H9 (cell line): ENCODE data around the gene LRIG1. TPM values are rescaled to one million over a fixed set of nuclear protein-coding genes. Genes with fewer than 3 reads are reported as not detected.

Experiments
- DNase-seq: peaks from one replicate; pipeline ENCODE4 v3.0.0-alpha.2; 2017
- H2AFZ ChIP-seq: one replicate; pipeline ENCODE4 v1.6.1; 2013; ENCODE audit warnings: mild to moderate bottlenecking, low read length, control low read depth, moderate library complexity
- H2AK5ac ChIP-seq: 2 replicates; pipeline ENCODE4 v1.6.1; 2013; ENCODE audit warnings: low read length, control low read depth, mixed read lengths; ENCODE audit not compliant: insufficient read length
- H2BK120ac ChIP-seq: one replicate; pipeline ENCODE4 v1.6.1; 2013; ENCODE audit warnings: low read depth, mild to moderate bottlenecking, low read length, control low read depth, inconsistent platforms; ENCODE audit not compliant: poor library complexity, severe bottlenecking
- H2BK12ac ChIP-seq: 2 replicates; pipeline ENCODE4 v1.6.1; 2013; ENCODE audit warnings: low read length, control low read depth, mixed read lengths, low read depth; ENCODE audit not compliant: insufficient read length
- H2BK15ac ChIP-seq: 2 replicates; pipeline ENCODE4 v1.6.1; 2013; ENCODE audit warnings: low read depth, low read length, control low read depth
- H2BK20ac ChIP-seq: one replicate; pipeline ENCODE4 v1.6.1; 2013; ENCODE audit warnings: low read depth, mild to moderate bottlenecking, low read length, control low read depth, inconsistent platforms; ENCODE audit not compliant: poor library complexity, severe bottlenecking
- H2BK5ac ChIP-seq: 2 replicates; pipeline ENCODE4 v1.6.1; 2013; ENCODE audit warnings: low read length, control low read depth, mixed read lengths; ENCODE audit not compliant: insufficient read length
- H3K14ac ChIP-seq: 2 replicates; pipeline ENCODE4 v1.6.1; 2013; ENCODE audit warnings: low read length, control low read depth; ENCODE audit not compliant: insufficient read depth
- H3K18ac ChIP-seq: 2 replicates; pipeline ENCODE4 v1.6.1; 2013; ENCODE audit warnings: low read depth, mild to moderate bottlenecking, mixed read lengths, low read length, control low read depth; ENCODE audit not compliant: insufficient read length
- H3K23ac ChIP-seq: 2 replicates; pipeline ENCODE4 v1.6.1; 2013; ENCODE audit warnings: low read length, control low read depth, mixed read lengths, low read depth; ENCODE audit not compliant: insufficient read length
- H3K23me2 ChIP-seq: 2 replicates; pipeline ENCODE4 v1.6.1; 2013; ENCODE audit warnings: low read depth, mild to moderate bottlenecking, mixed read lengths, low read length, control low read depth; ENCODE audit not compliant: insufficient read length, poor library complexity, severe bottlenecking
- H3K27ac ChIP-seq: 2 replicates; pipeline ENCODE4 v1.5.1; 2013; ENCODE audit warnings: low read length, control low read depth, mixed read lengths, low read depth; ENCODE audit not compliant: insufficient read length
- H3K27me3 ChIP-seq: 2 replicates; pipeline ENCODE4 v1.6.1; 2013; ENCODE audit warnings: low read length, control low read depth, inconsistent platforms; ENCODE audit not compliant: insufficient read depth
- H3K4ac ChIP-seq: 2 replicates; pipeline ENCODE4 v1.6.1; 2013; ENCODE audit warnings: low read depth, mild to moderate bottlenecking, control low read depth, inconsistent platforms, low read length, moderate library complexity
- H3K4me1 ChIP-seq: 2 replicates; pipeline ENCODE4 v1.6.1; 2013; ENCODE audit warnings: low read length, control low read depth, inconsistent platforms; ENCODE audit not compliant: insufficient read depth
- H3K4me2 ChIP-seq: 2 replicates; pipeline ENCODE4 v1.6.1; 2013; ENCODE audit warnings: low read length, control low read depth, mixed read lengths; ENCODE audit not compliant: insufficient read length, insufficient read depth
- H3K56ac ChIP-seq: 2 replicates; pipeline ENCODE4 v1.6.1; 2013; ENCODE audit warnings: low read depth, mild to moderate bottlenecking, mixed read lengths, low read length, control low read depth; ENCODE audit not compliant: insufficient read length
- H3K79me1 ChIP-seq: 2 replicates; pipeline ENCODE4 v1.6.1; 2013; ENCODE audit warnings: low read depth, mild to moderate bottlenecking, moderate library complexity, low read length, control low read depth, inconsistent platforms; ENCODE audit not compliant: insufficient read depth, poor library complexity, severe bottlenecking
- H3K79me2 ChIP-seq: 2 replicates; pipeline ENCODE4 v1.6.1; 2013; ENCODE audit warnings: low read length, control low read depth, inconsistent platforms; ENCODE audit not compliant: insufficient read depth
- H3K9ac ChIP-seq: 2 replicates; pipeline ENCODE4 v1.6.1; 2013; ENCODE audit warnings: low read length, control low read depth, mixed read lengths; ENCODE audit not compliant: insufficient read length; ENCODE audit errors: extremely low read depth
- H3K9me3 ChIP-seq: one replicate; pipeline ENCODE4 v1.6.1; 2013; ENCODE audit warnings: low read depth, low read length, inconsistent platforms; ENCODE audit not compliant: control insufficient read depth
- H3T11ph ChIP-seq: one replicate; pipeline ENCODE4 v1.6.1; 2013; ENCODE audit warnings: mild to moderate bottlenecking, low read length, control low read depth, inconsistent platforms
- H4K20me1 ChIP-seq: one replicate; pipeline ENCODE4 v1.6.1; 2013; ENCODE audit not compliant: control insufficient read depth, insufficient read length, insufficient read depth
- H4K5ac ChIP-seq: 2 replicates; pipeline ENCODE4 v1.6.1; 2013; ENCODE audit warnings: low read depth, mild to moderate bottlenecking, mixed read lengths, low read length, control low read depth; ENCODE audit not compliant: insufficient read length
- H4K8ac ChIP-seq: replicated peaks from 2 replicates; pipeline ENCODE4 v1.6.1; 2013; ENCODE audit warnings: low read length, control low read depth, mixed read lengths, low read depth; ENCODE audit not compliant: insufficient read length
- H4K91ac ChIP-seq: 2 replicates; pipeline ENCODE4 v1.6.1; 2013; ENCODE audit warnings: low read depth, mild to moderate bottlenecking, moderate library complexity, mixed read lengths, low read length, control low read depth; ENCODE audit not compliant: insufficient read length
- H3K27ac Mint-ChIP-seq, 3 experiments: 2 replicates in 2 of 3; 3 replicates in 1 of 3; pipeline ENCODE4 v1.8.0; 2020 to 2021; ENCODE audit warnings: mixed read lengths in 3 of 3, mild to moderate bottlenecking in 1 of 3, moderate library complexity in 1 of 3
- H3K27me3 Mint-ChIP-seq: 2 replicates; pipeline ENCODE4 v1.8.0; 2021; ENCODE audit warnings: low read depth, mild to moderate bottlenecking, moderate library complexity, mixed read lengths
- H3K36me3 Mint-ChIP-seq, 3 experiments: 2 replicates in 2 of 3; 3 replicates in 1 of 3; pipeline ENCODE4 v1.8.0; 2020 to 2021; ENCODE audit warnings: low read depth in 3 of 3, mixed read lengths in 3 of 3; ENCODE audit not compliant: insufficient read depth in 1 of 3
- H3K4me1 Mint-ChIP-seq, 2 experiments: 2 replicates each; pipeline ENCODE4 v1.8.0; 2020; ENCODE audit warnings: mixed read lengths in 2 of 2
- H3K4me3 Mint-ChIP-seq, 2 experiments: 2 replicates in 1 of 2; 3 replicates in 1 of 2; pipeline ENCODE4 v1.8.0; 2020 to 2021; ENCODE audit warnings: mild to moderate bottlenecking in 2 of 2, mixed read lengths in 2 of 2, moderate library complexity in 1 of 2
- H3K9me3 Mint-ChIP-seq, 2 experiments: 2 replicates in 1 of 2; 3 replicates in 1 of 2; pipeline ENCODE4 v1.8.0; 2020; ENCODE audit warnings: mild to moderate bottlenecking in 2 of 2, mixed read lengths in 2 of 2, moderate library complexity in 1 of 2
- CTCF ChIP-seq: fragments of 200-600 bp; sonication (generic); conservative IDR thresholded peaks from 3 replicates; pipeline ENCODE4 v1.8.0; 2021; ENCODE audit warnings: antibody characterized with exemption, mild to moderate bottlenecking
- WGBS: extraction: QIAGEN DNeasy Blood & Tissue Kit; methylation state at CpG from one replicate; pipeline ENCODE4 v1.1.7; 2013; ENCODE audit warnings: missing lambda C conversion rate, low lambda C conversion rate, mixed read lengths; ENCODE audit not compliant: insufficient read length; ENCODE audit errors: extremely low coverage; 5-methylcytosine and 5-hydroxymethylcytosine counted together
- total RNA-seq: library from RNA; stranded (reverse); gene quantifications from 2 replicates; pipeline ENCODE4 v1.2.1, GENCODE V29; 2021

Gene LRIG1
- total RNA-seq, 1 experiment from 2014 or later = 70.3 TPM

GRCh38 chr3:66508461-66508860, 7.6 kb upstream of the LRIG1 start:
- Histone ChIP-seq H3K18ac (no peak overlapping the region), H3K56ac (no peak overlapping the region), H3K79me2 (no peaks in the 10 kb centered on the region), H2BK20ac (no peak overlapping the region), H3K79me1 (no peaks in the 10 kb centered on the region), H2BK120ac (no peak overlapping the region), H4K91ac (no peak overlapping the region), H3K4me1 (peaks cover 2% of the 10 kb centered on the region; the same call in 1 of the 2 replicates), H4K20me1 (no peaks in the 10 kb centered on the region), H2BK12ac (no peak overlapping the region), H3K14ac (no peak overlapping the region), H3K4me2 (no peak overlapping the region), H3K9ac (no peak overlapping the region), H3T11ph (no peak overlapping the region), H3K27me3 (no peaks in the 10 kb centered on the region; the same call in 1 of the 2 replicates), H3K9me3 (no peaks in the 10 kb centered on the region), H3K23me2 (no peaks in the 10 kb centered on the region), H2BK15ac (no peak overlapping the region), H3K27ac (no peak overlapping the region), H3K23ac (no peak overlapping the region), H3K4ac (no peak overlapping the region), H2BK5ac (no peak overlapping the region), H2AFZ (no peak overlapping the region), H2AK5ac (no peak overlapping the region), H4K8ac (no peak overlapping the region), H4K5ac (no peak overlapping the region)
- no peak for DNase-seq
- Mint-ChIP-seq H3K9me3 (no peaks in the 10 kb centered on the region), H3K4me3 (no peak overlapping the region), H3K27me3 (peaks cover 2% of the 10 kb centered on the region), H3K36me3 (no peaks in the 10 kb centered on the region), H3K4me1 (peaks cover 12 to 18% of the 10 kb centered on the region in 2 experiments), H3K27ac (no peak overlapping the region)
- no peak for TF ChIP-seq CTCF
- no CpG with 5 or more reads among the region's 7 CpGs for WGBS
